ENCODE data around the gene AKT1. TPM values are rescaled to one million over a fixed set of nuclear protein-coding genes. Genes with fewer than 3 reads are reported as not detected.
A peak's percentile ranks its signal among the peaks of the same experiment; 100 is the strongest.

The AKT1 gene
- polyA plus RNA-seq, 6 donors from 2014 or later = 6.3 to 22.0 (median 14.1) TPM

DNA sequence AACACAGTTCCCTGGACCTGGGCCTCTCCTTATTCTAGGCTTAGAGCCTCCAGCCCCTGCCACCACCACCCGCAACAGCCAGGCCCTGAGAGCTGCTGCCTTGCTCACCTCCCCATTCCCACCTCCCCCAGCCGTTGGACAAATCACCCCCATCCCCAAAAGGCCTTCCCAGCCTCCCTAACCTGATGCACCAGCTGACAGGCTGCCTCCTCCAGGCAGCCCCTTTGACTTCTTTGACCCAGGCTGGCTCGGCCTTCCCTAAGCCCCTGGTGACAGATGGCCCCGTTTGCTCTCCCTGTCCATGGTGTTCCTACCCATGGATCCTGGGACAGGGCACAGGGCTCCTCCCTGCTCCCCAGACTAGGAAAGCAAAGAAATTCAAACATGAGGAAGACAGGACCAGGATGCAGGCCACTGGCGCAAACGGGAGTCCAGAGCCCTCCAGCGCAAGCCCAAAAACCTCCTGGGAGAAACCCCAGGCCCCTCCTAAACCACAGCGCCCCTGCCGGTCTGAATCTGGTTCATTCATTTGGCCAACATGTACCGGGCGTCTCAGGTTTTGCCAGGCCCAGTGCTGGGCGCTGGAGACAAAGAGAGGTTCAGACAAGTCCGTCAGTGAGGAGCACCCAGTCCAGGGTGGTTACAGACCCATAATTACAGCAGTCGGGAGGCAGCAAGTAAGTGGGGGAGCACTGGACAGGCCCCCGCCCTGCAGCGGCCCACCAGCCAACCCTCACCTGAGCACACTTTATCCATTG lies 2.4 kb downstream of the AKT1 start:
- DNase-seq (no peak), ATAC-seq (ENCODE audit: low read depth in 2 of 2) (no peak)
- H3K4me3 Mint-ChIP-seq = peak overlapping the region in 7 of 8 donors; percentile 53 to 94 (median 87)
- no peaks in the 10 kb centered on the region for H3K36me3 Mint-ChIP-seq
- H3K27me3 Mint-ChIP-seq = no peaks in the 10 kb centered on the region
- H3K9me3 Mint-ChIP-seq = no peaks in the 10 kb centered on the region
- peak overlapping the region in 1 of 6 donors; percentile 86 for H3K27ac Mint-ChIP-seq
- peaks cover 46 to 53% (median 48%) of the 10 kb centered on the region in 3 donors for H3K4me1 Mint-ChIP-seq

DNA sequence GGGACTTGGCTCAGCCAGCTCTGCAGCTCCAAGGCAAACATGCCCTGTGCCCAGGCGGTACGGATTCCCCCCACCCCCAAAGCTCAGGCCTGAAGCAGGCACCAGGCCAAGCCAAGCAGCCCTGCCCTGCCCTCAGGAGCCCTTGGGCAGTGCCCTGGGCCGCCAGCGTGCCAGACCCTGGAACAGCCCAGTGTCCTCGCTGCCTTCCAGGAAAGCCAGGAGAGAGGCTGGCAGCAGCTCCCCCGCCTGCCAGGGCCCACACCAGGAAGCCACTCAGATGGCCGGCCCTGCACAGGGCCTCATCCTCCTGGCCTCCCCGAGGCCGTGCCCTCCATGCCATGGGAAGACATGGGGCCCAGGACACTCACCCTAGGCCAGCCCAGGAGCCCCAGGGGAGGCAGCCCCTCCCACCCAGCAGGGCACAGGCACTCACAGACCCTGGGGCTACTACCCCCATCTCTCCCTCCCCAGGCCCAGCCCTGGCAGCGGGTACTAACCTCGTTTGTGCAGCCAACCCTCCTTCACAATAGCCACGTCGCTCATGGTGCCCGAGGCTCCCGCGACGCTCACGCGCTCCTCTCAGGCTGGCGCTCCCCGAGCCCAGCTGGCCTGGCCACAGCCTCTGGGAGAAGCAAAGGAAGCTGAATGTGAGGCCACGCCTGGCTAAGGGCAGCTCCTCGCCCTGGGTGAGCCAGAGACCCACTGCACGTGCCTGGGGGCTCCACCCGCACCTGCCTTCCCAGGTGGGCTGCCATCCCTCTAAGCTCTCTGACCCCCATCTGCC lies 3.3 kb downstream of the AKT1 start:
- Mint-ChIP-seq H3K27ac (no peak overlapping the region), H3K4me3 (peak overlapping the region in 2 of 8 donors; percentile 83 to 87), H3K9me3 (no peaks in the 10 kb centered on the region), H3K36me3 (no peaks in the 10 kb centered on the region), H3K4me1 (peaks cover 43 to 55% (median 45%) of the 10 kb centered on the region in 3 donors), H3K27me3 (no peaks in the 10 kb centered on the region)
- DNase-seq (no peak), ATAC-seq (ENCODE audit: low read depth in 2 of 2) (no peak)

DNA sequence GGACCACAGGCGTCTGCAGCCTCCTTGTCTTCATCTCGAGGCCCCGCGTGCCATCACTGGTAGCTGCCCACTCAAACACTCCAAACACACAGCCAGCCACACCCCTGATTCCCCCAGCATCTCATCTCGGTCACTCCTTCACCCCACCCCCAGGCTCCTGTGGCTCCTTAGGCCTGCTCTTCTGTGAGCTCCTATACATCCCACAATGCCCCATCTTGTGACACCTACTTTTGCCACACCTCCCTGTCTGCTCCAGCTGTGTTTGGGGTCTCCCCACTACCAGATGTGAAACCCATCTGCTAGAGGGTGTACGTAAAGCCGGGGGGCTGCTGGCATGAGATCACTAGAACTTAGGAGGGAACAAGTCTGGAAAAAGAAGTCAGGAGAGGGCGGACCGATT lies 4.1 kb downstream of the AKT1 start:
- no peaks in the 10 kb centered on the region for H3K9me3 Mint-ChIP-seq
- H3K27ac Mint-ChIP-seq = no peak overlapping the region
- H3K4me3 Mint-ChIP-seq = peak overlapping the region in 1 of 8 donors; percentile 62
- peaks cover 39 to 49% (median 40%) of the 10 kb centered on the region in 3 donors for H3K4me1 Mint-ChIP-seq
- H3K36me3 Mint-ChIP-seq = no peaks in the 10 kb centered on the region
- no peak for DNase-seq
- ATAC-seq (ENCODE audit: low read depth in 2 of 2) = no peak
- H3K27me3 Mint-ChIP-seq = no peaks in the 10 kb centered on the region

DNA sequence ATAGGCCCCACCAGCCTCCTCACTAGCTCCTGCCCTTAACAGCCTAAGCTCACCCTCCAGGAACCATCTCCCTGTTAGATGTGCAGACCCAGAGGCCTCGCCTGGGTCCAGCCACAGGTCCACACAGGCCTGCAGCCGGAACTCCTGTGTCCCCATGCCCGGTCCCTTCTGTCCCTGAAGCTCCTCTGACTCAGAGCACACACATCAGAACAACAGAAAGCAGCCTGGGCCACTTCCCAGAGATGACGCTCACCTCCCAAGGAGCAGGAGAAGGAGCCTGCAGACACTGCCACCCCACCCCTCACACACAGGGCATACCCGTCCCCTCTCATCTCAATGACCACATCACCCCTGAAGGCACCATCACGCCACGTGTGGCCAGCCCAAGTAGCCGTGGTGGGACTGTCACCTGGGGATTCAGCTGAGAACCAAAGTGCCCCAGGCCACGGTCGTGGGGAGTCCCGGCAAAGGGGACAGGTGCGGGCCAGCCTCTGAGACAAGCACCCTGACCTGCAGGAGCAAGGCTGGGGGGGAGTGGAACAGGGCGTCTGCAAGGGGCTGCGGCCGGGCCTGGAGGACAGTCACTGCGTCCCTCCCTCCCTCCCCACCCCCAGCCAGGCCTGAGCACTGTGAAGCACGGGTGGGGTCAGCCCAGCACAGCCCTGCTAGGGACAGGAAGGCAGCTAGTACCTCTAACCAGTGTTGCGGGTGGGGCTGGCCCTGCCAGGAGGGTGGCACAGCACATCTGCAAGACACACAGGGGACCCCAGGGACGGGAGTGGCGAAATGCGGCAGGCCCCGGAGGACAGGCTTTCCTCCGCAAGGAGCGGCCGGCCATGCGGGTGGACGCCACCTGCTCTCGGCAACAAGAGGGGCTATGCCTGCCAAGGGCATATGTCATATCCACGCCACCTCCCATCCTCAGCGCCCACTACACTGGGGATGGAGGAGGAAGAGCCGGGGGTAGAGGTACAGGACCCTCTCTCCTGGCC lies 5.5 kb downstream of the AKT1 start:
- H3K4me1 Mint-ChIP-seq = peaks cover 34 to 52% (median 34%) of the 10 kb centered on the region in 3 donors

DNA sequence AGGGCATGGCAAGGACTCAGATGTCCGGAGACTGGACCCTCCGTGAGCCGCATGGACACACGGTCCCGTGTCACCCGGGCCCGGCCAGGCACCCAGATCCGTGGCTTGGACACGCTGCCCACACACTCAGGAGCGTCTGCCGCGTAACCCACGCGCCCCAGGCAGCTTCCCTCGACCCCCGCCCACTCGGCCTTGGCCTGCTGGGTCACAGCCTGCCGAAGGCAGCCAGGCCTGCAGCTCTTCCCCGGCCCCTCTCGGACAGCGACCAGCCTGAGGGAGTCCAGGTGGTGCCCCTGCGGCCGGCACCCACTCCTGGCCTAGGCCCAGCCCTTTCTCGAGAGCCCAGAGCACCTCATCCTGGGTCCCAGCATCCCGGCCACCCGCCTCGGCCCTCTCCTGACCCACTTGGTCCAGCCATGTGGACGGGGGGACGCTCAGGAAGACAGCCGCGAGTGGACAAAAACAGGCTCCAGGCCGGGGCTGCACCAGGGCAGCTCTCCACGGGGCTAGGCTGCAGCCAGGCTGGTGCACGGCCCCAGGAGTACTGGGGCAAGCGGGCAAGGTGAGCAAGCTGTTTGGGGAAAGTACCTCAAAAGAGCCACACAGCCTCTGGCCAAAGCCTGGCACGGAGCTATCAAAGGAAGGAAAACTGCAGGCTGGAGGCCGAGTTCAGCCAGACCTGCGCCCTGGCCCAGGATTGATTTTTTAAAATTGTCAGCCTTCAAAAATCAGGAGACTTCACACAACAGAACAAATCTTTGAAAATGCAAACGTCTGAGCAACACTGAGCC lies 6.5 kb downstream of the AKT1 start:
- H3K4me3 Mint-ChIP-seq = peak overlapping the region in 1 of 8 donors; percentile 9
- H3K4me1 Mint-ChIP-seq = peaks cover 28 to 45% (median 30%) of the 10 kb centered on the region in 3 donors
- H3K36me3 Mint-ChIP-seq = no peaks in the 10 kb centered on the region
- DNase-seq (no peak), ATAC-seq (ENCODE audit: low read depth in 2 of 2) (no peak)
- no peak overlapping the region for H3K27ac Mint-ChIP-seq
- no peaks in the 10 kb centered on the region for H3K27me3 Mint-ChIP-seq
- H3K9me3 Mint-ChIP-seq = no peaks in the 10 kb centered on the region

More for the DNA sequence above, 5.5 kb downstream of the AKT1 start:
- DNase-seq (no peak), ATAC-seq (ENCODE audit: low read depth in 2 of 2) (no peak)
- Mint-ChIP-seq H3K27ac (no peak overlapping the region), H3K36me3 (no peaks in the 10 kb centered on the region), H3K4me3 (no peak overlapping the region), H3K9me3 (no peaks in the 10 kb centered on the region), H3K27me3 (no peaks in the 10 kb centered on the region)

DNA sequence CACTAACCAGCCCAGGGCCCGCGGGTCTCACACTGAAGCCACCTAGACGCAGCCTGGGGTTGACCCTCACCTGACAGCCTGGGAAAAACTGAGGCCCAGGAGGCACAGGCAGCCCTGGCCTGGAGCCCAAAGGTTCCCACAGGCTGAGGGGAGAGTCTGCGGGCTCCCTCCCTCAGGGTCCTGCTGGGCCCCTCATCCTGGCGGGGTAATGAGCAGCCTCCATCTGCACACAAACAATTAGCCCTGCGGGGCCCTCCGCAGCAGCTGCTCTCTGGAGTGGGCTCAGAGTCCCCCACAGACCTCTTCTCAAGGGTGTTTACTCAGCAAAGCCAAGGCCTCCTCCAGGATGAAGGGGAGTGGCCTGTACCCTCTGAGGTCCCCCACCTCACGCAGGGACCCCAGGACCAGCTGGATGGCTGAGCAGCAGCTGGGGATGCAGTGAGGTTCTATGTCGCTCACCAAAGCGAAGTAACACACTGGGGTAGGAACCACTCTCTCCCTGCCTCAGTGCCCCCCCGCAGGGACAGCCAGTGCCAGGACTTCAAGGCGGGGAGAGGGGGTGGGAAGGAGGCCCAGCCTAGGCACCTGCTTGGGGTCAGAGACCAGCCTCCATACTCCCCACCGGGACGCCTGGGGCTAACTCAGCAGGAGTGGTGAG lies 7.3 kb downstream of the AKT1 start:
- no peaks in the 10 kb centered on the region for H3K27me3 Mint-ChIP-seq
- H3K36me3 Mint-ChIP-seq = no peaks in the 10 kb centered on the region
- H3K27ac Mint-ChIP-seq = no peak overlapping the region
- H3K4me1 Mint-ChIP-seq = peaks cover 20 to 38% (median 23%) of the 10 kb centered on the region in 3 donors
- DNase-seq = no peak
- H3K4me3 Mint-ChIP-seq = no peak overlapping the region
- ATAC-seq (ENCODE audit: low read depth in 2 of 2) = no peak
- no peaks in the 10 kb centered on the region for H3K9me3 Mint-ChIP-seq

DNA sequence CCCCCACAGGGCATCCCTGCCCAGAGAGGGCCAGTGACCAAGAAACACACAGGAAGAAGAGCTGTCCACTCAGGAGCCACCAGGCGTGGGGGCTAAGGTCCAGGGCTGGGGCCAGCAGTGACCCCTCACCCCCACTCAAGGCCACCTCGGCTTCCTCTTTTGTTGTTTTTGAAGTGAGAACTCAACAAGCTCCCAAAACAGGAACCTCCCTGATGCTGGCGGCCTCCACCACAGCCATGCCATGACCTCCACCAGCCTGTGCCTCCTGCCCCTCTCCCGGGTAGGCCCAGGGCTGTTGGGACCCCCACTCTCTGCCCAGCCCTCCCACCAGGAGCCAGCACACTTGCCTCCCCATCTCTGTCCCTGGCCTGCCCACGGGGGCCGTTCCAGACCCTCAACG lies 7.8 kb downstream of the AKT1 start:
- H3K4me1 Mint-ChIP-seq = peaks cover 14 to 32% (median 18%) of the 10 kb centered on the region in 3 donors
- H3K36me3 Mint-ChIP-seq = no peaks in the 10 kb centered on the region
- DNase-seq (no peak), ATAC-seq (ENCODE audit: low read depth in 2 of 2) (no peak)
- no peaks in the 10 kb centered on the region for H3K9me3 Mint-ChIP-seq
- peak overlapping the region in 1 of 8 donors; percentile 16 for H3K4me3 Mint-ChIP-seq
- no peak overlapping the region for H3K27ac Mint-ChIP-seq
- H3K27me3 Mint-ChIP-seq = no peaks in the 10 kb centered on the region

DNA sequence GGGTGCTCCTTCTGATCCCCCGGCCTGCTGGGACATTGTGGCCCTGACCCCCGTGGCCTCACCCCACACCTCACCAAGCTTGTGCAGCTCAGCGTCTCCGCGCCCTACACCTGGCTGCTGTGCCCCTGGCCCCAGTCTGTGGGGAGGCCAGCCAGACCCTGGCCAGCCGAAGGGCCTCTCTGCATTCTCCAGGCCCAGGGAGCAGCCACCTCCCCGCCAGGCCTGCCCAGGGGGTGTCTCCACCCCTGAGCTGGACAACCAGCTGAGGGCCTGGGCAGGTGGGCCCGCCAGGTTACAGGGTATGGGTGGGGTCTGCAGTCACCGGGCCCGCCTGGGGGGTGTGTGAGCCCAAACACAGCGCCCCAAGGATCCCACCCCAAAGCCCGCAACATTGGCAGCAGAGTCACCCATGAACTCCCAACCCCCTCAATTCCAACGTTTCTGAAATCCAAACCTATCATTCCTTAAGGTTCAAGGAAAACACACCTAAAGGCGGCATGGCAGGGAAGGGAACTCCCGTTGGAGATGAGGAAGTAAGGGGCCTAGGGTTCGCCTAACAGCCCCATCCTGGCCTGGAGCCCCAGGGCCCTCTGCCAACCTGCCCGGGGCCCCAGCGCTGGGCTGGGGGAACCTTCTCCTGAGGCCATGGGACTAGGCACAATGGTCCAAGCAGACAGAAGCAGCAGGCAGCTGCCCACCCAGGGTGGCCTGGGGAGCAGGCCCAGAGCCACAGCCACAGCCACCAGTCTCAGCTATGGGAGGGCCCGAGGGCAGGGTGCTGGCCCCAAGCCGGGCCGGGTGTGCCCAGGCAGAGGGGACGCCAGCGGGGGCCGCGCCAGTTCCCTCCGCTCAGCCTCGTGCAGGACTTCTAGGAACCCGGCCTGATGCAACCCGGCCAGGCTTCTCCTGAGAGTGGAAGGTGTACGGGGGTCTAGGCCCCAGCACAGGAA lies 8.5 kb downstream of the AKT1 start:
- Mint-ChIP-seq H3K4me3 (no peak overlapping the region), H3K36me3 (no peaks in the 10 kb centered on the region), H3K4me1 (peaks cover 13 to 27% (median 13%) of the 10 kb centered on the region in 3 donors), H3K27ac (peak overlapping the region in 2 of 6 donors; percentile 18 to 54), H3K27me3 (no peaks in the 10 kb centered on the region), H3K9me3 (no peaks in the 10 kb centered on the region)
- ATAC-seq (ENCODE audit: low read depth in 2 of 2) (no peak), DNase-seq (no peak)

DNA sequence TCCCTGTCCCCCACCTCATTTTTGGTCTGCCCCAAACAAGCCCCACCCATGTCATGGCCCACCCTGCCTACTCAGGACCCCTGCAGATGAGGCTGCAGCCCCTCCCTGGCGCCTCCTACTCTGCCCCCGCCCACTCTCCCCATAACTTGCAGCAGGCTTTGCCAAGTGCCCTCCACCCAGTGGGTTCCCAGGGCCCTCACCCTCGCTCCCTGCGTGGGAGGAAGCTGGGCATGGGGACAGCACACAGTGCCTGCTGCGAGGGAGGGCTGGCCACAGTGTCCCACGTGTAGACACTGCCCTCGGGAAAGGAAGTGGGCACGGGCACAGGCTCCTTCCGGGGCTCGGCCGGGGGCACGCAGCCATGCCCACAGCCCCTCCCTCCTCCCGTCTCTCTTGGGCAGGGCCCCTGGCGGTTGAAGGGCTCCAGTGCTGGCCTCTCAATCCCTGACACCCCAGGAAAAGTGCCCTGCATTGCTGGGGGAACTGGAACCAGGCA lies 9.4 kb downstream of the AKT1 start:
- ATAC-seq (ENCODE audit: low read depth in 2 of 2) (no peak), DNase-seq (no peak)
- Mint-ChIP-seq H3K36me3 (no peaks in the 10 kb centered on the region), H3K4me3 (no peak overlapping the region), H3K4me1 (peaks cover 8 to 21% (median 9%) of the 10 kb centered on the region in 3 donors), H3K27ac (peak overlapping the region in 3 of 6 donors; percentile 18 to 71 (median 54)), H3K9me3 (no peaks in the 10 kb centered on the region), H3K27me3 (no peaks in the 10 kb centered on the region)

DNA sequence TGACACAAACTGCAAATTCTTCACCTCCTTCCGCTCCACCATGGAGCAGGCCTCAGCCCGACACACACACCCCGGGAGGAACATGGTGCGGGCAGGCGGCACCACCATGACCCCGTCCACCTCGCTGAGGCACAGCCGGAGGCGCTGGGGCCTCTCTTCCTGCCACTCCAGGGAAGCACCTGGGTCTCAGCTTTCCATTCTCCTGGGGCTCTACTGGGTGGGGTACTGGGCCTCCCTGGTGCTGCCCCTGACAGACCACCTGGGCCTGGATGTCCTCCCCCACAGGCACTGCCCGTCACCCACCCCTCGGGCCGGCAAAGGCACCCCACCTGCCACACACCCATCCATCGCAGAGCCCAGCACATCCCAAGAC lies 9.9 kb downstream of the AKT1 start:
- DNase-seq (no peak), ATAC-seq (ENCODE audit: low read depth in 2 of 2) (no peak)
- no peaks in the 10 kb centered on the region for H3K27me3 Mint-ChIP-seq
- peaks cover 4 to 17% (median 9%) of the 10 kb centered on the region in 3 donors for H3K4me1 Mint-ChIP-seq
- no peak overlapping the region for H3K4me3 Mint-ChIP-seq
- peak overlapping the region in 1 of 6 donors; percentile 71 for H3K27ac Mint-ChIP-seq
- no peaks in the 10 kb centered on the region for H3K9me3 Mint-ChIP-seq
- no peaks in the 10 kb centered on the region for H3K36me3 Mint-ChIP-seq

All from naive B cell (primary cell).